CD14-positive monocyte (primary cell): ENCODE results near the gene PRKCA. TPM values are rescaled to one million over a fixed set of nuclear protein-coding genes. Genes with fewer than 3 reads are reported as not detected.
"Not testable (repeated sequence)": the region's sequence is repeated elsewhere in the genome, so short reads cannot be mapped to it uniquely, and the experiment has no call there.

Source experiments
- DNase-seq, 3 donors: peaks; one replicate each; pipeline ENCODE4 v3.0.0-alpha.2; 2011 to 2022
- H2AFZ ChIP-seq: 2 replicates; pipeline ENCODE4 v1.6.0; 2012; ENCODE audit warnings: mild to moderate bottlenecking, low read depth, low read length, inconsistent platforms; ENCODE audit not compliant: insufficient read depth, poor library complexity, severe bottlenecking
- H3K27ac ChIP-seq, 2 donors: 1 replicate in 1 of 2; 2 replicates in 1 of 2; pipeline ENCODE4 v1.5.1; 2012 to 2013; ENCODE audit warnings: low read length in 2 of 2, control low read depth in 1 of 2, inconsistent platforms in 1 of 2, low read depth in 1 of 2, mild to moderate bottlenecking in 1 of 2
- H3K27me3 ChIP-seq, 2 donors: one replicate each; pipeline versions ENCODE4 v1.6.0 to v1.6.1; 2011 to 2013; ENCODE audit warnings: low read length in 2 of 2; ENCODE audit not compliant: control insufficient read depth in 2 of 2, insufficient read depth in 2 of 2
- H3K36me3 ChIP-seq, 2 donors: replicated peaks in 1 of 2; 1 replicate in 1 of 2; 2 replicates in 1 of 2; pipeline versions ENCODE4 v1.5.1 to v1.6.1; 2012 to 2013; ENCODE audit warnings: low read length in 2 of 2, control low read depth in 1 of 2, inconsistent platforms in 1 of 2, mild to moderate bottlenecking in 1 of 2; ENCODE audit not compliant: insufficient read depth in 2 of 2, control insufficient read depth in 1 of 2
- H3K4me1 ChIP-seq, 2 donors: 1 replicate in 1 of 2; 2 replicates in 1 of 2; pipeline versions ENCODE4 v1.5.1 to v1.6.1; 2012 to 2013; ENCODE audit warnings: low read length in 2 of 2, control low read depth in 1 of 2, inconsistent platforms in 1 of 2, mild to moderate bottlenecking in 1 of 2, moderate library complexity in 1 of 2; ENCODE audit not compliant: insufficient read depth in 2 of 2, control insufficient read depth in 1 of 2
- H3K4me2 ChIP-seq: replicated peaks from 2 replicates; pipeline ENCODE3; 2012; ENCODE audit warnings: low read length, moderate library complexity, mild to moderate bottlenecking; ENCODE audit not compliant: poor library complexity, severe bottlenecking; ENCODE audit errors: extremely low read depth
- H3K4me3 ChIP-seq, 3 experiments: fragments of 200-600 bp in 1 of 3; sonication (generic) in 1 of 3; replicated peaks in 1 of 3; 1 replicate in 2 of 3; 2 replicates in 1 of 3; pipeline ENCODE4 v1.5.1; 2011 to 2013; ENCODE audit warnings: low read length in 3 of 3, mild to moderate bottlenecking in 3 of 3, control low read depth in 2 of 3, low read depth in 2 of 3, inconsistent platforms in 1 of 3, moderate library complexity in 1 of 3
- H3K79me2 ChIP-seq: 2 replicates; pipeline ENCODE4 v1.6.0; 2012; ENCODE audit warnings: mild to moderate bottlenecking, control low read depth, inconsistent platforms, low read length, moderate library complexity; ENCODE audit not compliant: insufficient read depth
- H3K9ac ChIP-seq: 2 replicates; pipeline ENCODE4 v1.6.0; 2017; ENCODE audit warnings: low read length, mild to moderate bottlenecking; ENCODE audit not compliant: insufficient read depth, poor library complexity, severe bottlenecking
- H3K9me3 ChIP-seq, 2 donors: replicated peaks in 1 of 2; 1 replicate in 1 of 2; 2 replicates in 1 of 2; pipeline versions ENCODE4 v1.5.1 to v1.6.1; 2012 to 2013; ENCODE audit warnings: low read length in 2 of 2, control low read depth in 1 of 2; ENCODE audit not compliant: control insufficient read depth in 1 of 2, insufficient read depth in 1 of 2
- H4K20me1 ChIP-seq: 2 replicates; pipeline ENCODE4 v1.6.0; 2012; ENCODE audit warnings: mild to moderate bottlenecking, low read length, control low read depth, moderate library complexity; ENCODE audit not compliant: insufficient read depth
- H3K27ac Mint-ChIP-seq, 7 donors: one replicate each; pipeline ENCODE4 v1.8.0; 2020; ENCODE audit warnings: mild to moderate bottlenecking in 7 of 7, mixed read lengths in 7 of 7, moderate library complexity in 6 of 7, inconsistent platforms in 2 of 7
- H3K27me3 Mint-ChIP-seq, 3 donors: one replicate each; pipeline ENCODE4 v1.8.0; 2021 to 2022; ENCODE audit warnings: low read depth in 3 of 3, mild to moderate bottlenecking in 3 of 3, mixed read lengths in 3 of 3, moderate library complexity in 3 of 3, inconsistent platforms in 1 of 3
- H3K36me3 Mint-ChIP-seq, 2 donors: one replicate each; pipeline ENCODE4 v1.8.0; 2020; ENCODE audit warnings: mixed read lengths in 2 of 2, inconsistent platforms in 1 of 2, mild to moderate bottlenecking in 1 of 2
- H3K4me1 Mint-ChIP-seq: one replicate; pipeline ENCODE4 v1.8.0; 2020; ENCODE audit warnings: mild to moderate bottlenecking, mixed read lengths
- H3K4me3 Mint-ChIP-seq, 2 donors: one replicate each; pipeline ENCODE4 v1.8.0; 2020; ENCODE audit warnings: mild to moderate bottlenecking in 2 of 2, mixed read lengths in 2 of 2, moderate library complexity in 1 of 2
- H3K9me3 Mint-ChIP-seq, 7 donors: one replicate each; pipeline ENCODE4 v1.8.0; 2020 to 2022; ENCODE audit warnings: mixed read lengths in 7 of 7, mild to moderate bottlenecking in 6 of 7, moderate library complexity in 6 of 7, inconsistent platforms in 2 of 7
- CTCF ChIP-seq: fragments of 200-600 bp; IDR thresholded peaks from one replicate; pipeline ENCODE4 v1.8.0; 2022; ENCODE audit warnings: antibody characterized with exemption, mild to moderate bottlenecking
- WGBS: methylation state at CpG from one replicate; pipeline ENCODE4 v1.1.5; 2013; ENCODE audit warnings: missing lambda C conversion rate; ENCODE audit not compliant: insufficient coverage; 5-methylcytosine and 5-hydroxymethylcytosine counted together
- intact Hi-C, 2 donors: fragments of 100-400 bp; cut with micrococcal nuclease; formaldehyde crosslinking; loops; one replicate each; pipeline versions ENCODE4 v1.15.0 to v1.15.1; 2023
- polyA plus RNA-seq, 3 donors: library from polyadenylated mRNA; depleted of rRNA in 1 of 3; unstranded in 2 of 3; stranded (reverse) in 1 of 3; fragments of 300-500 nt in 2 of 3; fragments of >200 nt in 1 of 3; fragmentation: Illumina TruSeq in 2 of 3; gene quantifications; 1 replicate in 2 of 3; 2 replicates in 1 of 3; pipeline ENCODE4 v1.2.3, GENCODE V29; 2012 to 2021

The PRKCA gene
- polyA plus RNA-seq, 3 donors: 0.22 to 7.1 (median 0.30) TPM

- no peak overlapping the region for H2AFZ ChIP-seq
- no peak overlapping the region for H3K9ac ChIP-seq
- no CpG with 5 or more reads among the region's 3 CpGs for WGBS
- H3K27me3 ChIP-seq: no peaks in the 10 kb centered on the region
- H4K20me1 ChIP-seq: no peaks in the 10 kb centered on the region
- TF ChIP-seq CTCF: no peak
- H3K36me3 Mint-ChIP-seq: peaks cover 6% of the 10 kb centered on the region in 2 donors
- no peaks in the 10 kb centered on the region for H3K36me3 ChIP-seq
- intact Hi-C loops: no loop called here
- H3K9me3 Mint-ChIP-seq: peaks cover 0 to 2% (median 0%) of the 10 kb centered on the region in 7 donors
- H3K27ac Mint-ChIP-seq: no peak overlapping the region
- peaks cover 21% of the 10 kb centered on the region for H3K4me1 Mint-ChIP-seq
- no peak overlapping the region for H3K4me3 ChIP-seq
- no peak overlapping the region for H3K27ac ChIP-seq
- no peak overlapping the region for H3K4me2 ChIP-seq
- DNase-seq: no peak
- peaks cover 7 to 9% of the 10 kb centered on the region in 2 donors for H3K4me1 ChIP-seq
- H3K9me3 ChIP-seq: no peaks in the 10 kb centered on the region
- peaks cover 12% of the 10 kb centered on the region for H3K79me2 ChIP-seq
- peaks cover 0 to 6% (median 1%) of the 10 kb centered on the region in 3 donors for H3K27me3 Mint-ChIP-seq
- no peak overlapping the region for H3K4me3 Mint-ChIP-seq
Observed at GRCh38 chr17:66399441-66399840, 97.0 kb downstream of the PRKCA start.

GRCh38 chr17:66400041-66400688 lies 97.8 kb downstream of the PRKCA start:
- H2AFZ ChIP-seq, H3K9me3 ChIP-seq, H3K27ac ChIP-seq, H3K27me3 Mint-ChIP-seq, H3K9me3 Mint-ChIP-seq, H3K27me3 ChIP-seq, H4K20me1 ChIP-seq, H3K9ac ChIP-seq, H3K4me3 ChIP-seq, intact Hi-C loops, H3K36me3 ChIP-seq, H3K4me3 Mint-ChIP-seq, H3K4me2 ChIP-seq, H3K36me3 Mint-ChIP-seq, H3K4me1 ChIP-seq, DNase-seq, H3K27ac Mint-ChIP-seq: not testable (repeated sequence)
- 98% methylated on average over 7 of the region's 11 CpGs for WGBS
- H3K4me1 Mint-ChIP-seq: peaks cover 21% of the 10 kb centered on the region
- peaks cover 15% of the 10 kb centered on the region for H3K79me2 ChIP-seq
